GM06990 (cell line): ENCODE data around the gene NEUROG2.

ENCODE experiments used
- DNase-seq: peaks from one replicate; pipeline ENCODE4 v3.0.0-alpha.2; 2011; ENCODE audit not compliant: insufficient read length; ENCODE audit errors: extremely low read depth
- H3K27me3 ChIP-seq: replicated peaks from 2 replicates; pipeline ENCODE4 v1.6.0; 2011; ENCODE audit warnings: low read length; ENCODE audit not compliant: control insufficient read depth, insufficient read depth
- H3K36me3 ChIP-seq: 2 replicates; pipeline ENCODE4 v1.5.1; 2011; ENCODE audit warnings: low read length; ENCODE audit not compliant: control insufficient read depth, insufficient read depth
- H3K4me3 ChIP-seq: replicated peaks from 2 replicates; pipeline ENCODE4 v1.5.1; 2011; ENCODE audit warnings: low read depth, mild to moderate bottlenecking, control low read depth, low read length
- TF ChIP-seq, protein P1 (sequence below): IDR thresholded peaks from 2 replicates; pipeline ENCODE4 v1.5.1; 2011; ENCODE audit warnings: low read length, control low read depth, mild to moderate bottlenecking, inconsistent platforms; ENCODE audit not compliant: insufficient read depth, poor library complexity, severe bottlenecking

Gene NEUROG2

DNA sequence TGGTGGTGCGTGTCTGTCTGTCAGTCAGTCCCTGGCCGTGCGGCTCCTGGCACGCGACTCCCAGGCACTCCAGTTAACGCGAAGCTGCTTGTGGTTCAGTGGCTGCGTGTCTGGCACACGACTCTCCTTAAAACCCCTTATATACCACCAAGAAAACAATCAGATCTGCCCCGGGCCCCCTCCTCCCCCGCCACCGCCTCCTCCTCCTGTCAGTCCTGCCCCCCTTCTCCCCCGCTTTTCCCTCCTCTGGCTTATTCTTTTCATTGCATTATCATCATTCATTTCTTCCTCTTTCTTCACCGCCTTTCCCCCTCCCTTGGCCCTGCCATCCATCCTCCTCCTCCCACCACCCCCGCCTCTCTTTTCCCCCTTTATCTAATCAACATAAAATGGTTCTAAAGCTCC, at the start of gene NEUROG2:
Gene NEUROG2, minus strand, starts transcription at position 115 of the 405 bp plus-strand sequence. CDS start 705 bp downstream, outside the sequence.
- TF ChIP-seq, protein P1, sequence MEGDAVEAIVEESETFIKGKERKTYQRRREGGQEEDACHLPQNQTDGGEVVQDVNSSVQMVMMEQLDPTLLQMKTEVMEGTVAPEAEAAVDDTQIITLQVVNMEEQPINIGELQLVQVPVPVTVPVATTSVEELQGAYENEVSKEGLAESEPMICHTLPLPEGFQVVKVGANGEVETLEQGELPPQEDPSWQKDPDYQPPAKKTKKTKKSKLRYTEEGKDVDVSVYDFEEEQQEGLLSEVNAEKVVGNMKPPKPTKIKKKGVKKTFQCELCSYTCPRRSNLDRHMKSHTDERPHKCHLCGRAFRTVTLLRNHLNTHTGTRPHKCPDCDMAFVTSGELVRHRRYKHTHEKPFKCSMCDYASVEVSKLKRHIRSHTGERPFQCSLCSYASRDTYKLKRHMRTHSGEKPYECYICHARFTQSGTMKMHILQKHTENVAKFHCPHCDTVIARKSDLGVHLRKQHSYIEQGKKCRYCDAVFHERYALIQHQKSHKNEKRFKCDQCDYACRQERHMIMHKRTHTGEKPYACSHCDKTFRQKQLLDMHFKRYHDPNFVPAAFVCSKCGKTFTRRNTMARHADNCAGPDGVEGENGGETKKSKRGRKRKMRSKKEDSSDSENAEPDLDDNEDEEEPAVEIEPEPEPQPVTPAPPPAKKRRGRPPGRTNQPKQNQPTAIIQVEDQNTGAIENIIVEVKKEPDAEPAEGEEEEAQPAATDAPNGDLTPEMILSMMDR = no peak
- no peak for DNase-seq
- H3K4me3 ChIP-seq = peak within 1 kb of the TSS; percentile 79
- no peaks in the 10 kb centered on the region for H3K27me3 ChIP-seq
- no peaks in the 10 kb centered on the region for H3K36me3 ChIP-seq

DNA sequence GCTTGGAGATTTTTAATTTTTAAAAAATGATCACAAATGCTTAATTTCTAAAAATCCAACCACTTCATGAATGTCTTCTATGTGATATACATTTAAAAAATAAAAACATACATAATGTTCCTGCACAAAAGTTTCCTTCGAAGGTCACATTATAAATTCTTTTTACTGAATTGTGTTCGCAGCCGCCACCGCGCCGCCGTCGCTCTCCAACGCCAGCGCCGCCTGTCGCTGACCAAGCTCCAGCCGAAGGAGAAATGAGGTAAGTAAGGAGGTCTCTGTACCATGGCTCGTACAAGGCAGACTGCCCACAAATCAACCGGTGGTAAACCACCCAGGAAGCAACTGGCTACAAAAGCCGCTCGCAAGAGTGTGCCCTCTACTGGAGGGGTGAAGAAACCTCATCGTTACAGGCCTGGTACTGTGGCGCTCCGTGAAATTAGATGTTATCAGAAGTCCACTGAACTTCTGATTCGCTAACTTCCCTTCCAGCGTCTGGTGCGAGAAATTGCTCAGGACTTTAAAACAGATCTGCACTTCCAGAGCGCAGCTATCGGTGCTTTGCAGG, 48.8 kb upstream of the NEUROG2 start:
- Histone ChIP-seq H3K4me3 (no peak overlapping the region), H3K27me3 (no peaks in the 10 kb centered on the region), H3K36me3 (peaks cover 2% of the 10 kb centered on the region; the same call in 1 of the 2 replicates)
- peak; percentile 3 for DNase-seq
- TF ChIP-seq, protein P1 = no peak

DNA sequence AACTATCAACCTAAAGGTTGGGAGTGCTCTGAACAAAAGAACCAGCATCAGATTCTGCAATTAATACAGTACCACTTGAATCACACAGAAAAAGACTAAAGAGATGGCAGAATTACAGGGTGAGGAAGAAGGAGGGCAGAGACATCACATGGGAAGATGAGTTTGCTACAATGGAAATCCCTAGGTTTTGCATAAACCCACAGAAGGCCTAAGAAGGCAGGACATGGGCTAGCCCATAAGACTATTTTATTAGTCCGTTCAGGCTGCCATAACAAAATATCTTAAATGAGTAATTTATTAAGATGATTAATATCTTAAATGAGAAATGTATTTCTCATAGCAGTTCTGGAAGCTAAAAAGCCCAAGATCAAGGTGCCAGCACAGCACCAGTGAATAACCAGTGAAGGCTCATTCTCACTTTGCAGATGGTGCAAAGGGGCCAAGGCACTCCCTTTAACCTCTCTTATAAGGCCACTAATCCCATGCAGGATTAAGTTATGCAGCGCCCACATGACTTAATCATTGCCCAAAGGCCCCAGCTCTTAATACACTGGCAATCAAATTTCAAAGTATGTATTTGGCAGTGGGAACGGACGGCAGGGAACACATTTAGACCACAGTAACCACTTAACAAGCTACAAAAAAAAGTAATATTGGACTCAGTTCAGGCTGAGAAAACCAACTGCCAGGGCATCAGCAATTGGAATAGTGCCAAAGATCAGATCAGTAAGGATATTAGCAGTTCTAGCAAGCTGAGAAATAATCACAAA, 47.6 kb upstream of the NEUROG2 start:
- H3K36me3 ChIP-seq = peaks cover 2% of the 10 kb centered on the region; the same call in 1 of the 2 replicates
- TF ChIP-seq, protein P1 = no peak
- no peaks in the 10 kb centered on the region for H3K27me3 ChIP-seq
- no peak overlapping the region for H3K4me3 ChIP-seq
- DNase-seq = no peak

DNA sequence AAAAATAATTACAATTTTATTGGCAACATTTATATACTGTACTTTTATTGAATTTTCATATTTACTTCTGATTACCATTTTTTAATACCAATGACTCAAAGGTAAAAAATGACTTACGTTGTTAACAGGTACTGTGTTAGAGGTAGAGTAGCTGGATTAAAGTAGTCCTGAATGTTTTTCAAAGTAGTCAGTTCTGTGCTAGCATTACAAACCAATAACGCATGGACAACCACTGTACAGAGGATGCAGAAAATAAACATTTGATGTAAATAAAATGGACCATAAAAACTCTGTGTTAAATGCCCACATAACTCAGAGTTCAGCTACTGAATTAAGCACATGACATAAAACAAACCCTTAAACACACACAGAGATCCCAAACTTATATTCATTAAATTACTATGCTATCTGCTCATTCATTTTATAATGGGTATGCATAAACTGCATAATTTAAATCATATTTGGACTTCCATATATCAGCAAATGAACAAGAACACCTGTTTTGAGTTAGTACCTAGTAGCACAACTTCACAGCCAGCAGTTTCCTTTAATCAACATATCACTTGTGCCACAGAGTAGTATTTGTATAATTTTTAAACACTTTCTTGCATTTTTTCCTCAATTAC, 46.4 kb upstream of the NEUROG2 start:
- Histone ChIP-seq H3K4me3 (no peak overlapping the region), H3K36me3 (peaks cover 4% of the 10 kb centered on the region), H3K27me3 (no peaks in the 10 kb centered on the region)
- TF ChIP-seq, protein P1 = no peak
- DNase-seq = no peak

DNA sequence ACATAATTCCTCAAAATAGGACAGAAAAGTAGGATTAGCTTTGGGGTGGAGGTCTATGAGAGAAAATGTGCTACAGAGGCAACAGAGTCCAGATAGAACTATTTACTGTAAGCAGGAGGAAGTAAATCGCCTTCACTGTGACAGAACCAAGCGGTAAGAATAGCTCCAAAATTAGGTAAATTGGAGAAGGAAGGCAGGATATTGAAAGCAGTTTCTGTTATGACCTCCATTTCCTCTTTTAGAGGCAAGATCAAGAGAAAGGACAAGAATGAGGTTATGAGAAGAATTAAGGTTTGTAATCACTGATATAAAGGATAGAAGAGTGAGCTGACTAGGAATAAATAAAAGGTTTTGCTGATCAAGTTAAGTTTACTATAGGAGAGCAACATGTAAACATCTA, 44.1 kb upstream of the NEUROG2 start:
- TF ChIP-seq, protein P1 = no peak
- H3K36me3 ChIP-seq = peaks cover 4% of the 10 kb centered on the region
- no peak overlapping the region for H3K4me3 ChIP-seq

More for the DNA sequence above, 44.1 kb upstream of the NEUROG2 start:
- H3K27me3 ChIP-seq = no peaks in the 10 kb centered on the region
- peak; percentile 14 for DNase-seq
